H9 (cell line): ENCODE data around the gene CBLIF. TPM values are rescaled to one million over a fixed set of nuclear protein-coding genes. Genes with fewer than 3 reads are reported as not detected.

ENCODE experiments used
- DNase-seq: peaks from one replicate; pipeline ENCODE4 v3.0.0-alpha.2; 2017
- H2AFZ ChIP-seq: one replicate; pipeline ENCODE4 v1.6.1; 2013; ENCODE audit warnings: mild to moderate bottlenecking, low read length, control low read depth, moderate library complexity
- H2AK5ac ChIP-seq: 2 replicates; pipeline ENCODE4 v1.6.1; 2013; ENCODE audit warnings: low read length, control low read depth, mixed read lengths; ENCODE audit not compliant: insufficient read length
- H2BK120ac ChIP-seq: one replicate; pipeline ENCODE4 v1.6.1; 2013; ENCODE audit warnings: low read depth, mild to moderate bottlenecking, low read length, control low read depth, inconsistent platforms; ENCODE audit not compliant: poor library complexity, severe bottlenecking
- H2BK12ac ChIP-seq: 2 replicates; pipeline ENCODE4 v1.6.1; 2013; ENCODE audit warnings: low read length, control low read depth, mixed read lengths, low read depth; ENCODE audit not compliant: insufficient read length
- H2BK15ac ChIP-seq: 2 replicates; pipeline ENCODE4 v1.6.1; 2013; ENCODE audit warnings: low read depth, low read length, control low read depth
- H2BK20ac ChIP-seq: one replicate; pipeline ENCODE4 v1.6.1; 2013; ENCODE audit warnings: low read depth, mild to moderate bottlenecking, low read length, control low read depth, inconsistent platforms; ENCODE audit not compliant: poor library complexity, severe bottlenecking
- H2BK5ac ChIP-seq: 2 replicates; pipeline ENCODE4 v1.6.1; 2013; ENCODE audit warnings: low read length, control low read depth, mixed read lengths; ENCODE audit not compliant: insufficient read length
- H3K14ac ChIP-seq: 2 replicates; pipeline ENCODE4 v1.6.1; 2013; ENCODE audit warnings: low read length, control low read depth; ENCODE audit not compliant: insufficient read depth
- H3K18ac ChIP-seq: 2 replicates; pipeline ENCODE4 v1.6.1; 2013; ENCODE audit warnings: low read depth, mild to moderate bottlenecking, mixed read lengths, low read length, control low read depth; ENCODE audit not compliant: insufficient read length
- H3K23ac ChIP-seq: 2 replicates; pipeline ENCODE4 v1.6.1; 2013; ENCODE audit warnings: low read length, control low read depth, mixed read lengths, low read depth; ENCODE audit not compliant: insufficient read length
- H3K23me2 ChIP-seq: 2 replicates; pipeline ENCODE4 v1.6.1; 2013; ENCODE audit warnings: low read depth, mild to moderate bottlenecking, mixed read lengths, low read length, control low read depth; ENCODE audit not compliant: insufficient read length, poor library complexity, severe bottlenecking
- H3K27ac ChIP-seq: 2 replicates; pipeline ENCODE4 v1.5.1; 2013; ENCODE audit warnings: low read length, control low read depth, mixed read lengths, low read depth; ENCODE audit not compliant: insufficient read length
- H3K27me3 ChIP-seq: 2 replicates; pipeline ENCODE4 v1.6.1; 2013; ENCODE audit warnings: low read length, control low read depth, inconsistent platforms; ENCODE audit not compliant: insufficient read depth
- H3K4ac ChIP-seq: 2 replicates; pipeline ENCODE4 v1.6.1; 2013; ENCODE audit warnings: low read depth, mild to moderate bottlenecking, control low read depth, inconsistent platforms, low read length, moderate library complexity
- H3K4me1 ChIP-seq: 2 replicates; pipeline ENCODE4 v1.6.1; 2013; ENCODE audit warnings: low read length, control low read depth, inconsistent platforms; ENCODE audit not compliant: insufficient read depth
- H3K4me2 ChIP-seq: 2 replicates; pipeline ENCODE4 v1.6.1; 2013; ENCODE audit warnings: low read length, control low read depth, mixed read lengths; ENCODE audit not compliant: insufficient read length, insufficient read depth
- H3K56ac ChIP-seq: 2 replicates; pipeline ENCODE4 v1.6.1; 2013; ENCODE audit warnings: low read depth, mild to moderate bottlenecking, mixed read lengths, low read length, control low read depth; ENCODE audit not compliant: insufficient read length
- H3K79me1 ChIP-seq: 2 replicates; pipeline ENCODE4 v1.6.1; 2013; ENCODE audit warnings: low read depth, mild to moderate bottlenecking, moderate library complexity, low read length, control low read depth, inconsistent platforms; ENCODE audit not compliant: insufficient read depth, poor library complexity, severe bottlenecking
- H3K79me2 ChIP-seq: 2 replicates; pipeline ENCODE4 v1.6.1; 2013; ENCODE audit warnings: low read length, control low read depth, inconsistent platforms; ENCODE audit not compliant: insufficient read depth
- H3K9ac ChIP-seq: 2 replicates; pipeline ENCODE4 v1.6.1; 2013; ENCODE audit warnings: low read length, control low read depth, mixed read lengths; ENCODE audit not compliant: insufficient read length; ENCODE audit errors: extremely low read depth
- H3K9me3 ChIP-seq: one replicate; pipeline ENCODE4 v1.6.1; 2013; ENCODE audit warnings: low read depth, low read length, inconsistent platforms; ENCODE audit not compliant: control insufficient read depth
- H3T11ph ChIP-seq: one replicate; pipeline ENCODE4 v1.6.1; 2013; ENCODE audit warnings: mild to moderate bottlenecking, low read length, control low read depth, inconsistent platforms
- H4K20me1 ChIP-seq: one replicate; pipeline ENCODE4 v1.6.1; 2013; ENCODE audit not compliant: control insufficient read depth, insufficient read length, insufficient read depth
- H4K5ac ChIP-seq: 2 replicates; pipeline ENCODE4 v1.6.1; 2013; ENCODE audit warnings: low read depth, mild to moderate bottlenecking, mixed read lengths, low read length, control low read depth; ENCODE audit not compliant: insufficient read length
- H4K8ac ChIP-seq: replicated peaks from 2 replicates; pipeline ENCODE4 v1.6.1; 2013; ENCODE audit warnings: low read length, control low read depth, mixed read lengths, low read depth; ENCODE audit not compliant: insufficient read length
- H4K91ac ChIP-seq: 2 replicates; pipeline ENCODE4 v1.6.1; 2013; ENCODE audit warnings: low read depth, mild to moderate bottlenecking, moderate library complexity, mixed read lengths, low read length, control low read depth; ENCODE audit not compliant: insufficient read length
- H3K27ac Mint-ChIP-seq, 3 experiments: 2 replicates in 2 of 3; 3 replicates in 1 of 3; pipeline ENCODE4 v1.8.0; 2020 to 2021; ENCODE audit warnings: mixed read lengths in 3 of 3, mild to moderate bottlenecking in 1 of 3, moderate library complexity in 1 of 3
- H3K27me3 Mint-ChIP-seq: 2 replicates; pipeline ENCODE4 v1.8.0; 2021; ENCODE audit warnings: low read depth, mild to moderate bottlenecking, moderate library complexity, mixed read lengths
- H3K36me3 Mint-ChIP-seq, 3 experiments: 2 replicates in 2 of 3; 3 replicates in 1 of 3; pipeline ENCODE4 v1.8.0; 2020 to 2021; ENCODE audit warnings: low read depth in 3 of 3, mixed read lengths in 3 of 3; ENCODE audit not compliant: insufficient read depth in 1 of 3
- H3K4me1 Mint-ChIP-seq, 2 experiments: 2 replicates each; pipeline ENCODE4 v1.8.0; 2020; ENCODE audit warnings: mixed read lengths in 2 of 2
- H3K4me3 Mint-ChIP-seq, 2 experiments: 2 replicates in 1 of 2; 3 replicates in 1 of 2; pipeline ENCODE4 v1.8.0; 2020 to 2021; ENCODE audit warnings: mild to moderate bottlenecking in 2 of 2, mixed read lengths in 2 of 2, moderate library complexity in 1 of 2
- H3K9me3 Mint-ChIP-seq, 2 experiments: 2 replicates in 1 of 2; 3 replicates in 1 of 2; pipeline ENCODE4 v1.8.0; 2020; ENCODE audit warnings: mild to moderate bottlenecking in 2 of 2, mixed read lengths in 2 of 2, moderate library complexity in 1 of 2
- CTCF ChIP-seq: fragments of 200-600 bp; sonication (generic); conservative IDR thresholded peaks from 3 replicates; pipeline ENCODE4 v1.8.0; 2021; ENCODE audit warnings: antibody characterized with exemption, mild to moderate bottlenecking
- WGBS: extraction: QIAGEN DNeasy Blood & Tissue Kit; methylation state at CpG from one replicate; pipeline ENCODE4 v1.1.7; 2013; ENCODE audit warnings: missing lambda C conversion rate, low lambda C conversion rate, mixed read lengths; ENCODE audit not compliant: insufficient read length; ENCODE audit errors: extremely low coverage; 5-methylcytosine and 5-hydroxymethylcytosine counted together
- total RNA-seq: library from RNA; stranded (reverse); gene quantifications from 2 replicates; pipeline ENCODE4 v1.2.1, GENCODE V29; 2021

The CBLIF gene
- total RNA-seq, 1 experiment from 2014 or later: not detected

- H3K79me1 ChIP-seq: no peaks in the 10 kb centered on the region
- no peak overlapping the region for H3K23ac ChIP-seq
- H4K91ac ChIP-seq: no peak overlapping the region
- no peak overlapping the region for H3K4me2 ChIP-seq
- no peak overlapping the region for H3K9ac ChIP-seq
- no peak overlapping the region for H3K18ac ChIP-seq
- H2AK5ac ChIP-seq: no peak overlapping the region
- no peak for DNase-seq
- H4K20me1 ChIP-seq: no peaks in the 10 kb centered on the region
- no peak overlapping the region for H2BK120ac ChIP-seq
- H3K56ac ChIP-seq: no peak overlapping the region
- Mint-ChIP-seq H3K36me3 (no peaks in the 10 kb centered on the region), H3K4me1 (peaks cover 17 to 20% of the 10 kb centered on the region in 2 experiments), H3K27ac (no peak overlapping the region), H3K9me3 (no peaks in the 10 kb centered on the region), H3K4me3 (no peak overlapping the region), H3K27me3 (no peaks in the 10 kb centered on the region)
- H4K8ac ChIP-seq: no peak overlapping the region
- H3K23me2 ChIP-seq: no peaks in the 10 kb centered on the region
- H2AFZ ChIP-seq: no peak overlapping the region
- no peak overlapping the region for H3K27ac ChIP-seq
- H3T11ph ChIP-seq: no peak overlapping the region
- H2BK20ac ChIP-seq: no peak overlapping the region
- H3K79me2 ChIP-seq: no peaks in the 10 kb centered on the region
- H2BK12ac ChIP-seq: no peak overlapping the region
- no peak overlapping the region for H3K4ac ChIP-seq
- no peak for TF ChIP-seq CTCF
- H3K9me3 ChIP-seq: no peaks in the 10 kb centered on the region
- H3K4me1 ChIP-seq: peaks cover 2% of the 10 kb centered on the region; the same call in 1 of the 2 replicates
- H3K27me3 ChIP-seq: no peaks in the 10 kb centered on the region
- no peak overlapping the region for H3K14ac ChIP-seq
- no peak overlapping the region for H2BK15ac ChIP-seq
- no CpG with 5 or more reads among the region's 9 CpGs for WGBS
- H4K5ac ChIP-seq: no peak overlapping the region
- H2BK5ac ChIP-seq: no peak overlapping the region
These were observed 30.7 kb upstream of the CBLIF start for GRCh38 chr11:59875856-59876519.
